Ishikawa (cell line): ENCODE measurements around the gene MAGEF1.

ENCODE experiments used
- EGR1 ChIP-seq: IDR thresholded peaks from 2 replicates; pipeline ENCODE4 v1.6.1; 2012
- EP300 ChIP-seq: IDR thresholded peaks from 2 replicates; pipeline ENCODE4 v1.6.1; 2012; ENCODE audit warnings: borderline replicate concordance
- MAX ChIP-seq: IDR thresholded peaks from 2 replicates; pipeline ENCODE4 v1.6.1; 2012
- NFIC ChIP-seq: IDR thresholded peaks from 2 replicates; pipeline ENCODE4 v1.6.1; 2012
- RAD21 ChIP-seq: IDR thresholded peaks from 2 replicates; pipeline ENCODE4 v1.6.1; 2012; ENCODE audit warnings: low read depth
- REST ChIP-seq: IDR thresholded peaks from 2 replicates; pipeline ENCODE4 v1.6.1; 2012; ENCODE audit warnings: low read depth, mild to moderate bottlenecking
- TAF1 ChIP-seq: IDR thresholded peaks from 2 replicates; pipeline ENCODE4 v1.6.1; 2012; ENCODE audit warnings: low read depth, mild to moderate bottlenecking

GRCh38 chr3:184718431-184718830, 6.6 kb upstream of the MAGEF1 start:
- TF ChIP-seq EGR1 = no peak
- TF ChIP-seq NFIC = no peak
- TF ChIP-seq REST = no peak
- TF ChIP-seq TAF1 = no peak
- no peak for TF ChIP-seq EP300
- no peak for TF ChIP-seq RAD21
- TF ChIP-seq MAX = no peak
